Panc1 (cell line): ENCODE data around the gene LDB2. TPM values are rescaled to one million over a fixed set of nuclear protein-coding genes. Genes with fewer than 3 reads are reported as not detected.

Experiments used
- ATAC-seq: fragments of 200-7000 bp; cut with Tn5 transposase; 2 replicates; pipeline ENCODE4 v1.9.1; 2020; ENCODE audit warnings: mild to moderate bottlenecking, moderate library complexity
- BruUV-seq: library from RNA; stranded (reverse); fragments of 400-500 nt; replicated peaks from 2 replicates; lab custom pipeline; 2021; lab: Mats Ljungman, UMichigan
- CTCF ChIA-PET: fragments of 300-600 bp; sonication (Branson Sonifier 250); formaldehyde crosslinking; loops from one replicate; lab custom pipeline; 2022; ENCODE audit warnings: antibody characterized with exemption; lab: Charles Lee
- POLR2A ChIA-PET: fragments of 300-600 bp; sonication (Branson Sonifier 250); formaldehyde crosslinking; loops from one replicate; lab custom pipeline; 2022; ENCODE audit warnings: antibody characterized with exemption; lab: Charles Lee
- DNase-seq: peaks from one replicate; pipeline ENCODE4 v3.0.0-alpha.2; 2010; ENCODE audit warnings: low read depth, low spot score
- H3K27ac ChIP-seq: 2 replicates; pipeline ENCODE4 v1.5.1; 2011; ENCODE audit warnings: mild to moderate bottlenecking, low read length, inconsistent platforms
- H3K27me3 ChIP-seq: fragments of 200-500 bp; sonication (Bioruptor generic); 2 replicates; pipeline ENCODE4 v1.6.0; 2014; ENCODE audit warnings: low read length, inconsistent platforms; ENCODE audit not compliant: control insufficient read depth, insufficient read depth
- H3K36me3 ChIP-seq: fragments of 200-500 bp; sonication (Bioruptor generic); 2 replicates; pipeline ENCODE4 v1.5.1; 2014; ENCODE audit warnings: inconsistent platforms, mild to moderate bottlenecking, low read length, moderate library complexity; ENCODE audit not compliant: control insufficient read depth, insufficient read depth
- H3K4me1 ChIP-seq: 2 replicates; pipeline ENCODE4 v1.5.1; 2011; ENCODE audit warnings: inconsistent platforms, mild to moderate bottlenecking, low read length, moderate library complexity; ENCODE audit not compliant: control insufficient read depth, insufficient read depth
- H3K4me3 ChIP-seq, 2 experiments: 2 replicates each; pipeline ENCODE4 v1.5.1; 2011 to 2012; ENCODE audit warnings: low read depth in 2 of 2, low read length in 2 of 2, mild to moderate bottlenecking in 2 of 2, inconsistent platforms in 1 of 2, moderate library complexity in 1 of 2
- H3K9me3 ChIP-seq: fragments of 200-500 bp; sonication (Bioruptor generic); 2 replicates; pipeline ENCODE4 v1.5.1; 2014; ENCODE audit warnings: low read depth, mild to moderate bottlenecking, inconsistent platforms, low read length, moderate library complexity; ENCODE audit not compliant: control insufficient read depth, insufficient read depth
- POLR2AphosphoS5 ChIP-seq: IDR thresholded peaks from 2 replicates; pipeline ENCODE4 v1.6.1; 2012; ENCODE audit warnings: mild to moderate bottlenecking, low read depth, low read length, moderate library complexity
- SIN3A ChIP-seq: IDR thresholded peaks from 2 replicates; pipeline ENCODE4 v1.6.1; 2012; ENCODE audit warnings: low read depth, mild to moderate bottlenecking, low read length, moderate library complexity, borderline replicate concordance; ENCODE audit not compliant: insufficient read depth
- TCF7L2 ChIP-seq: IDR thresholded peaks from 2 replicates; pipeline ENCODE4 v1.6.1; 2011; ENCODE audit warnings: mild to moderate bottlenecking, low read depth, low read length, inconsistent platforms
- in situ Hi-C: cut with HindIII; loops from 2 replicates; pipeline ENCODE4 v1.10.0; 2016; ENCODE audit warnings: low sequenced_read_pairs, low pct_unique_long_range_greater_than_20kb
- intact Hi-C: fragments of 100-400 bp; cut with micrococcal nuclease; formaldehyde crosslinking; loops from one replicate; pipeline ENCODE4 v1.10.0; 2022; ENCODE audit not compliant: unreplicated experiment
- total RNA-seq: library from RNA; stranded (reverse); gene quantifications from one replicate; pipeline ENCODE4 v1.2.1, GENCODE V29; 2021; ENCODE audit not compliant: unreplicated experiment
- TF ChIP-seq, protein P1 (sequence below): fragments of 450-650 bp; IDR thresholded peaks from 2 replicates; pipeline ENCODE4 v1.5.1; 2017; ENCODE audit warnings: mild to moderate bottlenecking
- TF ChIP-seq, protein P2 (sequence below), 2 experiments: IDR thresholded peaks; 2 replicates each; pipeline ENCODE4 v1.6.1; 2011 to 2012; ENCODE audit warnings: low read depth in 2 of 2, control low read depth in 1 of 2, low read length in 1 of 2, mild to moderate bottlenecking in 1 of 2, moderate library complexity in 1 of 2; ENCODE audit not compliant: insufficient read depth in 1 of 2

Gene LDB2
- total RNA-seq, 1 experiment from 2014 or later, result not detected

GRCh38 chr4:16555156-16555555, 343.3 kb downstream of the LDB2 start:
- H3K27me3 ChIP-seq, result no peaks in the 10 kb centered on the region
- no TSS peak for BruUV-seq
- ChIA-PET CTCF (no interaction called here), POLR2A (no interaction called here)
- ATAC-seq, result no peak
- no peak overlapping the region for H3K27ac ChIP-seq
- no peaks in the 10 kb centered on the region for H3K4me1 ChIP-seq
- in situ Hi-C loops (no loop called here), intact Hi-C loops (no loop called here)
- H3K4me3 ChIP-seq, result no peak overlapping the region
- TF ChIP-seq, protein P1, sequence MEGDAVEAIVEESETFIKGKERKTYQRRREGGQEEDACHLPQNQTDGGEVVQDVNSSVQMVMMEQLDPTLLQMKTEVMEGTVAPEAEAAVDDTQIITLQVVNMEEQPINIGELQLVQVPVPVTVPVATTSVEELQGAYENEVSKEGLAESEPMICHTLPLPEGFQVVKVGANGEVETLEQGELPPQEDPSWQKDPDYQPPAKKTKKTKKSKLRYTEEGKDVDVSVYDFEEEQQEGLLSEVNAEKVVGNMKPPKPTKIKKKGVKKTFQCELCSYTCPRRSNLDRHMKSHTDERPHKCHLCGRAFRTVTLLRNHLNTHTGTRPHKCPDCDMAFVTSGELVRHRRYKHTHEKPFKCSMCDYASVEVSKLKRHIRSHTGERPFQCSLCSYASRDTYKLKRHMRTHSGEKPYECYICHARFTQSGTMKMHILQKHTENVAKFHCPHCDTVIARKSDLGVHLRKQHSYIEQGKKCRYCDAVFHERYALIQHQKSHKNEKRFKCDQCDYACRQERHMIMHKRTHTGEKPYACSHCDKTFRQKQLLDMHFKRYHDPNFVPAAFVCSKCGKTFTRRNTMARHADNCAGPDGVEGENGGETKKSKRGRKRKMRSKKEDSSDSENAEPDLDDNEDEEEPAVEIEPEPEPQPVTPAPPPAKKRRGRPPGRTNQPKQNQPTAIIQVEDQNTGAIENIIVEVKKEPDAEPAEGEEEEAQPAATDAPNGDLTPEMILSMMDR, result no peak
- TF ChIP-seq POLR2AphosphoS5 (no peak), SIN3A (no peak), TCF7L2 (no peak)
- TF ChIP-seq, protein P2, sequence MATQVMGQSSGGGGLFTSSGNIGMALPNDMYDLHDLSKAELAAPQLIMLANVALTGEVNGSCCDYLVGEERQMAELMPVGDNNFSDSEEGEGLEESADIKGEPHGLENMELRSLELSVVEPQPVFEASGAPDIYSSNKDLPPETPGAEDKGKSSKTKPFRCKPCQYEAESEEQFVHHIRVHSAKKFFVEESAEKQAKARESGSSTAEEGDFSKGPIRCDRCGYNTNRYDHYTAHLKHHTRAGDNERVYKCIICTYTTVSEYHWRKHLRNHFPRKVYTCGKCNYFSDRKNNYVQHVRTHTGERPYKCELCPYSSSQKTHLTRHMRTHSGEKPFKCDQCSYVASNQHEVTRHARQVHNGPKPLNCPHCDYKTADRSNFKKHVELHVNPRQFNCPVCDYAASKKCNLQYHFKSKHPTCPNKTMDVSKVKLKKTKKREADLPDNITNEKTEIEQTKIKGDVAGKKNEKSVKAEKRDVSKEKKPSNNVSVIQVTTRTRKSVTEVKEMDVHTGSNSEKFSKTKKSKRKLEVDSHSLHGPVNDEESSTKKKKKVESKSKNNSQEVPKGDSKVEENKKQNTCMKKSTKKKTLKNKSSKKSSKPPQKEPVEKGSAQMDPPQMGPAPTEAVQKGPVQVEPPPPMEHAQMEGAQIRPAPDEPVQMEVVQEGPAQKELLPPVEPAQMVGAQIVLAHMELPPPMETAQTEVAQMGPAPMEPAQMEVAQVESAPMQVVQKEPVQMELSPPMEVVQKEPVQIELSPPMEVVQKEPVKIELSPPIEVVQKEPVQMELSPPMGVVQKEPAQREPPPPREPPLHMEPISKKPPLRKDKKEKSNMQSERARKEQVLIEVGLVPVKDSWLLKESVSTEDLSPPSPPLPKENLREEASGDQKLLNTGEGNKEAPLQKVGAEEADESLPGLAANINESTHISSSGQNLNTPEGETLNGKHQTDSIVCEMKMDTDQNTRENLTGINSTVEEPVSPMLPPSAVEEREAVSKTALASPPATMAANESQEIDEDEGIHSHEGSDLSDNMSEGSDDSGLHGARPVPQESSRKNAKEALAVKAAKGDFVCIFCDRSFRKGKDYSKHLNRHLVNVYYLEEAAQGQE (IDR thresholded peaks at IDR 0.05; ENCODE audit: insufficient read depth in 1 of 2, low read depth in 2 of 2, low read length in 1 of 2), result no peak
- no peaks in the 10 kb centered on the region for H3K9me3 ChIP-seq
- DNase-seq, result no peak
- no peaks in the 10 kb centered on the region for H3K36me3 ChIP-seq

DNA sequence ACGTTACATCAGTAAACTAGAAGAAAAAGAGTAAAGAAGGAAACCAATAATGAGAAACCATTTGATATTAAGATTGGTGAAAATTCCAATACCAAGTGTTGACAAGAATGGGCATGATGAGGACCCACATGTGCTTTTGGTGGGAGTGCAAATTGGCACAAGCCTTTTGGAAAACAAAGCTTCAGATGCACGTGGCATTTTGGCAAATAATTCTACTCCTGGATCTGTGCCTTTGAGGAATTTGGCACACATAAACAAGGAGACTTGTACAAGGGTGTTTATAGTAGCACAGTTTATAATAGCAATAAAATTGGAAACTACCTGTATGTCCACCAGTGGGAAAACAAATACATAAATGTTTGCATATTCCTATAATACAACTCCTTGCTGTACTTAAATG, 347.9 kb downstream of the LDB2 start:
- in situ Hi-C loops (no loop called here), intact Hi-C loops (no loop called here)
- ATAC-seq, result no peak
- no peak for DNase-seq
- ChIA-PET POLR2A (no interaction called here), CTCF (no interaction called here)
- no peaks in the 10 kb centered on the region for H3K27me3 ChIP-seq
- no peak overlapping the region for H3K4me3 ChIP-seq
- no TSS peak for BruUV-seq
- no peak overlapping the region for H3K27ac ChIP-seq
- no peaks in the 10 kb centered on the region for H3K4me1 ChIP-seq
- H3K9me3 ChIP-seq, result no peaks in the 10 kb centered on the region
- TF ChIP-seq TCF7L2 (no peak), SIN3A (no peak), POLR2AphosphoS5 (no peak)
- TF ChIP-seq, protein P1, result no peak
- TF ChIP-seq, protein P2 (IDR thresholded peaks at IDR 0.05; ENCODE audit: insufficient read depth in 1 of 2, low read depth in 2 of 2, low read length in 1 of 2), result no peak
- no peaks in the 10 kb centered on the region for H3K36me3 ChIP-seq
